ENCODE measurements around the gene PLSCR5. TPM values are rescaled to one million over a fixed set of nuclear protein-coding genes. Genes with fewer than 3 reads are reported as not detected.

PLSCR5 gene
- total RNA-seq, 1 donor from 2014 or later: not detected

GRCh38 chr3:146590521-146590920 is 14.6 kb downstream of the PLSCR5 start:
- no peaks in the 10 kb centered on the region for H3K9me3 ChIP-seq
- DNase-seq (ENCODE audit: extremely low spot score in 2 of 2): no peak
- H3K27me3 ChIP-seq: no peaks in the 10 kb centered on the region
- H3K4me1 ChIP-seq: no peaks in the 10 kb centered on the region
- TF ChIP-seq POLR2AphosphoS5 (IDR thresholded peaks at IDR 0.05; ENCODE audit: insufficient read depth in 1 of 2, low read depth in 1 of 2) (no peak), POLR2A (IDR thresholded peaks at IDR 0.05) (no peak), CTCF (IDR thresholded peaks at IDR 0.05) (no peak)
- intact Hi-C loops (cut with DNase I): no loop called here
- no peaks in the 10 kb centered on the region for H3K36me3 ChIP-seq
- H3K4me3 ChIP-seq: no peak overlapping the region
- H3K27ac ChIP-seq: no peak overlapping the region

- Histone ChIP-seq H3K4me3 (no peak overlapping the region), H3K27ac (no peak overlapping the region), H3K9me3 (no peaks in the 10 kb centered on the region), H3K4me1 (no peaks in the 10 kb centered on the region), H3K27me3 (no peaks in the 10 kb centered on the region), H3K36me3 (no peaks in the 10 kb centered on the region)
- intact Hi-C loops (cut with DNase I): no loop called here
- no peak for DNase-seq (ENCODE audit: extremely low spot score in 2 of 2)
- TF ChIP-seq POLR2AphosphoS5 (IDR thresholded peaks at IDR 0.05; ENCODE audit: insufficient read depth in 1 of 2, low read depth in 1 of 2) (no peak), CTCF (IDR thresholded peaks at IDR 0.05) (peak in 1 of 3 experiments; percentile 34)
Observed at GRCh38 chr3:146589899-146590508, 15.1 kb downstream of the PLSCR5 start.

GRCh38 chr3:146585156-146585555 is 20.0 kb downstream of the PLSCR5 start:
- H3K9me3 ChIP-seq: no peaks in the 10 kb centered on the region
- no peak for DNase-seq (ENCODE audit: extremely low spot score in 2 of 2)
- H3K4me1 ChIP-seq: no peaks in the 10 kb centered on the region
- no peak overlapping the region for H3K27ac ChIP-seq
- intact Hi-C loops (cut with DNase I): no loop called here
- H3K36me3 ChIP-seq: no peaks in the 10 kb centered on the region
- H3K27me3 ChIP-seq: no peaks in the 10 kb centered on the region
- H3K4me3 ChIP-seq: no peak overlapping the region
- TF ChIP-seq POLR2AphosphoS5 (IDR thresholded peaks at IDR 0.05; ENCODE audit: insufficient read depth in 1 of 2, low read depth in 1 of 2) (no peak), POLR2A (IDR thresholded peaks at IDR 0.05) (no peak), CTCF (IDR thresholded peaks at IDR 0.05) (no peak)

GRCh38 chr3:146581951-146582467 is 23.1 kb downstream of the PLSCR5 start:
- intact Hi-C loops (cut with DNase I): no loop called here
- TF ChIP-seq CTCF (IDR thresholded peaks at IDR 0.05) (no peak), POLR2AphosphoS5 (IDR thresholded peaks at IDR 0.05; ENCODE audit: insufficient read depth in 1 of 2, low read depth in 1 of 2) (no peak), POLR2A (IDR thresholded peaks at IDR 0.05) (no peak)
- H3K36me3 ChIP-seq: no peaks in the 10 kb centered on the region

GRCh38 chr3:146581080-146581601 is 24.0 kb downstream of the PLSCR5 start:
- intact Hi-C loops (cut with DNase I): no loop called here
- DNase-seq (ENCODE audit: extremely low spot score in 2 of 2): no peak
- no peak overlapping the region for H3K27ac ChIP-seq
- H3K27me3 ChIP-seq: no peaks in the 10 kb centered on the region
- H3K4me3 ChIP-seq: no peak overlapping the region
- TF ChIP-seq CTCF (IDR thresholded peaks at IDR 0.05) (no peak), POLR2AphosphoS5 (IDR thresholded peaks at IDR 0.05; ENCODE audit: insufficient read depth in 1 of 2, low read depth in 1 of 2) (no peak), POLR2A (IDR thresholded peaks at IDR 0.05) (no peak)
- no peaks in the 10 kb centered on the region for H3K4me1 ChIP-seq
- H3K9me3 ChIP-seq: no peaks in the 10 kb centered on the region
- no peaks in the 10 kb centered on the region for H3K36me3 ChIP-seq

More at GRCh38 chr3:146581951-146582467, 23.1 kb downstream of the PLSCR5 start:
- no peak overlapping the region for H3K4me3 ChIP-seq
- no peaks in the 10 kb centered on the region for H3K9me3 ChIP-seq
- no peaks in the 10 kb centered on the region for H3K27me3 ChIP-seq
- DNase-seq (ENCODE audit: extremely low spot score in 2 of 2): no peak
- no peak overlapping the region for H3K27ac ChIP-seq
- H3K4me1 ChIP-seq: no peaks in the 10 kb centered on the region
